ENCODE results near the gene CALN1. TPM values are rescaled to one million over a fixed set of nuclear protein-coding genes. Genes with fewer than 3 reads are reported as not detected.

Gene CALN1
- total and polyA plus RNA-seq, 2 experiments from 2014 or later, result 7.6 to 14.5 TPM

GRCh38 chr7:72037516-72037915 lies 374.6 kb downstream of the CALN1 start:
- H3K9me3 Mint-ChIP-seq, result 0 out of 3 replicates have a peak, but pooled peaks cover 3% of the 10 kb centered on the region
- H3F3A ChIP-seq (replicated peaks; ENCODE audit: low read depth), result no peaks in the 10 kb centered on the region

GRCh38 chr7:72035266-72035665 lies 376.9 kb downstream of the CALN1 start:
- H4K20me1 ChIP-seq (replicated peaks; ENCODE audit: insufficient read depth), result no peaks in the 10 kb centered on the region
- no peaks in the 10 kb centered on the region for H3K36me3 ChIP-seq (ENCODE audit: insufficient read depth)
- H3K9me3 Mint-ChIP-seq, result no peaks in the 10 kb centered on the region
- H3K4me1 ChIP-seq (ENCODE audit: insufficient read depth), result 0 out of 2 replicates have a peak, but pooled peaks cover 10% of the 10 kb centered on the region
- no peak overlapping the region for H2AFZ ChIP-seq
- no peak overlapping the region for H3K4me2 ChIP-seq
- H3K79me2 ChIP-seq (replicated peaks; ENCODE audit: insufficient read depth), result no peaks in the 10 kb centered on the region
- ATAC-seq, result no peak
- peaks cover under 1% of the 10 kb centered on the region; the same call in 1 of the 2 replicates for H3K9me2 ChIP-seq (ENCODE audit: insufficient read depth)
- peaks cover 4% of the 10 kb centered on the region for H3K27me3 Mint-ChIP-seq (ENCODE audit: insufficient read depth, low read depth, poor library complexity)
- H3K27ac Mint-ChIP-seq, result no peak overlapping the region
- no peak overlapping the region for H3K4me3 ChIP-seq
- no peak overlapping the region for H3K27ac ChIP-seq (ENCODE audit: low read depth)
- H3K4me1 Mint-ChIP-seq, result peaks cover 10% of the 10 kb centered on the region
- no peaks in the 10 kb centered on the region; the same call in 2 of the 3 replicates for H3K36me3 Mint-ChIP-seq (ENCODE audit: low read depth)
- H3F3A ChIP-seq (replicated peaks; ENCODE audit: low read depth), result no peaks in the 10 kb centered on the region
- H3K27me3 ChIP-seq (ENCODE audit: insufficient read depth), result no peaks in the 10 kb centered on the region
- no peak for DNase-seq (ENCODE audit: low spot score)
- no peak overlapping the region for H3K4me3 Mint-ChIP-seq
- TF ChIP-seq REST (IDR thresholded peaks at IDR 0.05; ENCODE audit: unreplicated experiment) (no peak), ZNF331 (CRISPR knock-in tag; IDR thresholded peaks at IDR 0.05; ENCODE audit: low read depth) (no peak), ETS1 (IDR thresholded peaks at IDR 0.05) (no peak), ZNF462 (CRISPR knock-in tag; IDR thresholded peaks at IDR 0.05) (no peak), EZH2 (IDR thresholded peaks at IDR 0.05; ENCODE audit: low read depth, unreplicated experiment) (no peak), CTCF (conservative IDR thresholded peaks at IDR 0.05; ENCODE audit: low read depth in 2 of 2) (no peak), POLR2AphosphoS5 (IDR thresholded peaks at IDR 0.05; ENCODE audit: low read depth) (no peak)

More at GRCh38 chr7:72037516-72037915, 374.6 kb downstream of the CALN1 start:
- Histone ChIP-seq H3K27ac (ENCODE audit: low read depth) (no peak overlapping the region), H2AFZ (no peak overlapping the region), H3K27me3 (ENCODE audit: insufficient read depth) (no peaks in the 10 kb centered on the region), H3K4me2 (no peak overlapping the region), H4K20me1 (replicated peaks; ENCODE audit: insufficient read depth) (no peaks in the 10 kb centered on the region), H3K4me3 (no peak overlapping the region), H3K9me2 (ENCODE audit: insufficient read depth) (peaks cover 6% of the 10 kb centered on the region; the same call in 1 of the 2 replicates), H3K79me2 (replicated peaks; ENCODE audit: insufficient read depth) (no peaks in the 10 kb centered on the region), H3K36me3 (ENCODE audit: insufficient read depth) (no peaks in the 10 kb centered on the region), H3K4me1 (ENCODE audit: insufficient read depth) (0 out of 2 replicates have a peak, but pooled peaks cover 8% of the 10 kb centered on the region)
- Mint-ChIP-seq H3K27ac (no peak overlapping the region), H3K4me1 (peaks cover 5% of the 10 kb centered on the region), H3K36me3 (ENCODE audit: low read depth) (peaks cover 10% of the 10 kb centered on the region), H3K27me3 (ENCODE audit: insufficient read depth, low read depth, poor library complexity) (peaks cover 3% of the 10 kb centered on the region), H3K4me3 (no peak overlapping the region)
- no peak for TF ChIP-seq EZH2phosphoT487 (IDR thresholded peaks at IDR 0.05; ENCODE audit: unreplicated experiment)
- TF ChIP-seq EZH2 (IDR thresholded peaks at IDR 0.05; ENCODE audit: low read depth, unreplicated experiment), result no peak
- TF ChIP-seq CREB1 (CRISPR knock-in tag; IDR thresholded peaks at IDR 0.05; ENCODE audit: low read depth), result no peak
- no peak for TF ChIP-seq NANOG (IDR thresholded peaks at IDR 0.05; ENCODE audit: borderline replicate concordance)
- no peak for TF ChIP-seq STAT1 (IDR thresholded peaks at IDR 0.05; ENCODE audit: unreplicated experiment)
- DNase-seq (ENCODE audit: low spot score), result no peak
- ATAC-seq, result no peak

Data from GM23338 (cell line).